Astrocyte (in vitro differentiated cells and primary cell): Measurements from ENCODE around the gene TSFM. TPM values are rescaled to one million over a fixed set of nuclear protein-coding genes. Genes with fewer than 3 reads are reported as not detected.

Source experiments
- DNase-seq: peaks from one replicate; pipeline ENCODE4 v3.0.0-alpha.2; 2010; ENCODE audit warnings: low read depth
- FAIRE-seq: peaks from 2 replicates; lab custom pipeline; 2011; peaks lifted over from hg19 to GRCh38; lab: Jason Lieb, UNC
- H2AFZ ChIP-seq: 2 replicates; pipeline ENCODE4 v1.6.0; 2012; ENCODE audit warnings: low read depth, low read length, inconsistent platforms
- H3K27ac ChIP-seq: 2 replicates; pipeline ENCODE4 v1.5.1; 2011; ENCODE audit warnings: low read depth, low read length, inconsistent platforms
- H3K27me3 ChIP-seq: 2 replicates; pipeline ENCODE4 v1.6.0; 2011; ENCODE audit warnings: low read length, inconsistent platforms; ENCODE audit not compliant: insufficient read depth
- H3K36me3 ChIP-seq: 2 replicates; pipeline ENCODE4 v1.5.1; 2011; ENCODE audit warnings: low read length, inconsistent platforms; ENCODE audit not compliant: insufficient read depth
- H3K4me1 ChIP-seq: 2 replicates; pipeline ENCODE4 v1.5.1; 2011; ENCODE audit warnings: low read length, inconsistent platforms; ENCODE audit not compliant: insufficient read depth
- H3K4me2 ChIP-seq: 2 replicates; pipeline ENCODE4 v1.6.0; 2012; ENCODE audit warnings: low read length, inconsistent platforms
- H3K4me3 ChIP-seq: 2 replicates; pipeline ENCODE4 v1.5.1; 2011; ENCODE audit warnings: low read depth, mild to moderate bottlenecking, low read length, inconsistent platforms; ENCODE audit not compliant: insufficient read depth
- H3K79me2 ChIP-seq: 2 replicates; pipeline ENCODE4 v1.6.0; 2012; ENCODE audit warnings: mild to moderate bottlenecking, low read length, inconsistent platforms; ENCODE audit not compliant: insufficient read depth
- H3K9ac ChIP-seq: 2 replicates; pipeline ENCODE4 v1.6.0; 2012; ENCODE audit warnings: mild to moderate bottlenecking, low read length, inconsistent platforms
- H3K9me3 ChIP-seq: 2 replicates; pipeline ENCODE4 v1.5.1; 2012; ENCODE audit warnings: low read depth, mild to moderate bottlenecking, low read length, inconsistent platforms; ENCODE audit not compliant: insufficient read depth
- H4K20me1 ChIP-seq: 2 replicates; pipeline ENCODE4 v1.6.0; 2012; ENCODE audit warnings: low read length, inconsistent platforms; ENCODE audit not compliant: insufficient read depth
- H3K27ac Mint-ChIP-seq: one replicate; pipeline ENCODE4 v1.8.0; 2021; ENCODE audit warnings: mild to moderate bottlenecking, mixed read lengths; ENCODE audit not compliant: unreplicated experiment
- H3K27me3 Mint-ChIP-seq: one replicate; pipeline ENCODE4 v1.8.0; 2021; ENCODE audit warnings: low read depth, mixed read lengths; ENCODE audit not compliant: unreplicated experiment
- H3K36me3 Mint-ChIP-seq: one replicate; pipeline ENCODE4 v1.8.0; 2021; ENCODE audit warnings: low read depth, mixed read lengths; ENCODE audit not compliant: unreplicated experiment
- H3K4me1 Mint-ChIP-seq: one replicate; pipeline ENCODE4 v1.8.0; 2021; ENCODE audit warnings: low read depth, mixed read lengths; ENCODE audit not compliant: unreplicated experiment
- H3K4me3 Mint-ChIP-seq: one replicate; pipeline ENCODE4 v1.8.0; 2021; ENCODE audit warnings: mild to moderate bottlenecking, moderate library complexity, mixed read lengths; ENCODE audit not compliant: unreplicated experiment
- H3K9me3 Mint-ChIP-seq: one replicate; pipeline ENCODE4 v1.8.0; 2021; ENCODE audit warnings: mild to moderate bottlenecking, mixed read lengths; ENCODE audit not compliant: unreplicated experiment
- CTCF ChIP-seq: IDR thresholded peaks from 2 replicates; pipeline ENCODE4 v1.5.1; 2011; ENCODE audit warnings: low read depth, mild to moderate bottlenecking, inconsistent platforms, low read length, moderate library complexity; ENCODE audit not compliant: insufficient read depth
- EZH2 ChIP-seq: IDR thresholded peaks from 2 replicates; pipeline ENCODE4 v1.6.1; 2012; ENCODE audit warnings: mild to moderate bottlenecking, low read length, inconsistent platforms; ENCODE audit not compliant: insufficient read depth
- total RNA-seq: library from RNA; stranded (reverse); gene quantifications from 2 replicates; pipeline ENCODE4 v1.2.1, GENCODE V29; 2021

The TSFM gene
- total RNA-seq, 1 donor from 2014 or later, result 26.6 TPM

- H3K9me3 ChIP-seq, result no peaks in the 10 kb centered on the region
- FAIRE-seq, result no peak
- H2AFZ ChIP-seq, result no peak overlapping the region
- H3K4me3 ChIP-seq, result no peak overlapping the region
- peaks cover 5% of the 10 kb centered on the region for H4K20me1 ChIP-seq
- H3K4me1 Mint-ChIP-seq, result peaks cover 5% of the 10 kb centered on the region
- H3K9ac ChIP-seq, result no peak overlapping the region
- H3K27ac ChIP-seq, result no peak overlapping the region
- no peak overlapping the region for H3K27ac Mint-ChIP-seq
- no peaks in the 10 kb centered on the region for H3K27me3 ChIP-seq
- TF ChIP-seq CTCF (no peak), EZH2 (no peak)
- DNase-seq, result no peak
- H3K27me3 Mint-ChIP-seq, result no peaks in the 10 kb centered on the region
- H3K36me3 Mint-ChIP-seq, result peaks cover 12% of the 10 kb centered on the region
- peaks cover 8% of the 10 kb centered on the region for H3K36me3 ChIP-seq
- no peaks in the 10 kb centered on the region for H3K9me3 Mint-ChIP-seq
- no peak overlapping the region for H3K4me3 Mint-ChIP-seq
- H3K4me2 ChIP-seq, result no peak overlapping the region
- H3K79me2 ChIP-seq, result peaks cover 18% of the 10 kb centered on the region
- peaks cover 4% of the 10 kb centered on the region for H3K4me1 ChIP-seq
Observed at GRCh38 chr12:57780284-57780897, 2.2 kb upstream of the TSFM start.

- DNase-seq (no peak), FAIRE-seq (no peak)
- Histone ChIP-seq H3K27ac (no peak overlapping the region), H3K27me3 (no peaks in the 10 kb centered on the region), H4K20me1 (peaks cover 5% of the 10 kb centered on the region), H3K9me3 (no peaks in the 10 kb centered on the region), H2AFZ (no peak overlapping the region), H3K79me2 (peaks cover 18% of the 10 kb centered on the region), H3K4me3 (no peak overlapping the region), H3K4me1 (peaks cover 4% of the 10 kb centered on the region), H3K36me3 (peaks cover 13% of the 10 kb centered on the region), H3K9ac (no peak overlapping the region), H3K4me2 (no peak overlapping the region)
- H3K4me3 Mint-ChIP-seq, result no peak overlapping the region
- H3K36me3 Mint-ChIP-seq, result peaks cover 8% of the 10 kb centered on the region
- H3K27me3 Mint-ChIP-seq, result no peaks in the 10 kb centered on the region
- H3K4me1 Mint-ChIP-seq, result peaks cover 5% of the 10 kb centered on the region
- TF ChIP-seq EZH2 (no peak), CTCF (no peak)
- H3K9me3 Mint-ChIP-seq, result no peaks in the 10 kb centered on the region
- no peak overlapping the region for H3K27ac Mint-ChIP-seq
Observed at GRCh38 chr12:57781244-57781643, 1.3 kb upstream of the TSFM start.

- Histone ChIP-seq H2AFZ (no peak overlapping the region), H3K27me3 (no peaks in the 10 kb centered on the region), H3K36me3 (peaks cover 19% of the 10 kb centered on the region), H3K4me3 (no peak overlapping the region), H3K4me1 (peaks cover 4% of the 10 kb centered on the region), H3K9ac (no peak overlapping the region), H3K79me2 (peaks cover 18% of the 10 kb centered on the region), H3K9me3 (no peaks in the 10 kb centered on the region), H4K20me1 (peaks cover 5% of the 10 kb centered on the region), H3K4me2 (no peak overlapping the region), H3K27ac (no peak overlapping the region)
- FAIRE-seq (no peak), DNase-seq (no peak)
- peaks cover 8% of the 10 kb centered on the region for H3K36me3 Mint-ChIP-seq
- peak overlapping the region; percentile 100 for H3K4me3 Mint-ChIP-seq
- no peaks in the 10 kb centered on the region for H3K27me3 Mint-ChIP-seq
- no peak for TF ChIP-seq CTCF
- TF ChIP-seq EZH2, result no peak
- H3K4me1 Mint-ChIP-seq, result peaks cover 5% of the 10 kb centered on the region
- no peaks in the 10 kb centered on the region for H3K9me3 Mint-ChIP-seq
- H3K27ac Mint-ChIP-seq, result no peak overlapping the region
Observed at GRCh38 chr12:57781801-57782200, 786 bp upstream of the TSFM start.
